B cell (primary cell): Measurements from ENCODE around the gene AAK1.

Source experiments
- CTCF ChIP-seq: fragments of 200-600 bp; IDR thresholded peaks from one replicate; pipeline ENCODE4 v1.8.0; 2022; ENCODE audit warnings: antibody characterized with exemption, mild to moderate bottlenecking
- EZH2 ChIP-seq: IDR thresholded peaks from 2 replicates; pipeline ENCODE4 v1.6.1; 2012; ENCODE audit warnings: borderline replicate concordance, low read depth, mild to moderate bottlenecking, moderate library complexity, low read length; ENCODE audit not compliant: insufficient read depth, poor library complexity, severe bottlenecking

GRCh38 chr2:69601179-69601612 is 42.3 kb downstream of the AAK1 start:
- no peak for TF ChIP-seq CTCF
- no peak for TF ChIP-seq EZH2
